ENCODE measurements around the gene CDK15.

Gene CDK15

DNA sequence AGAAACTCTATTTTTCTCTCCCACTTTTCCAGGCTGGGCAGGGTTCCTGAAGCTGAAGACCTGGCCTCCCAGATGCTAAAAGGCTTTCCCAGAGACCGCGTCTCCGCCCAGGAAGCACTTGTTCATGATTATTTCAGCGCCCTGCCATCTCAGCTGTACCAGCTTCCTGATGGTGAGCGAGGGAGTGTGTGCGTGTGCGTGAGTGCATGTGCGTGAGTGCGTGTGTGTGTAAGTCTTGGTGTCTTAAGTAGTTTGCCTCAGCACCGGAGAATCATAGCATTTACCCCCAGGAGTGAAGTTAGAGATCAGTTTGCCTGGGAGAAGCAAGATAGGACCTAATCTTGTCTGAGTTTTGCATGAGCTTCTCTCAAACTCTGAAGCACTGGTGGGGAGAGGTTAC, 73.7 kb downstream of the CDK15 start:
- DNase-seq: no peak

DNA sequence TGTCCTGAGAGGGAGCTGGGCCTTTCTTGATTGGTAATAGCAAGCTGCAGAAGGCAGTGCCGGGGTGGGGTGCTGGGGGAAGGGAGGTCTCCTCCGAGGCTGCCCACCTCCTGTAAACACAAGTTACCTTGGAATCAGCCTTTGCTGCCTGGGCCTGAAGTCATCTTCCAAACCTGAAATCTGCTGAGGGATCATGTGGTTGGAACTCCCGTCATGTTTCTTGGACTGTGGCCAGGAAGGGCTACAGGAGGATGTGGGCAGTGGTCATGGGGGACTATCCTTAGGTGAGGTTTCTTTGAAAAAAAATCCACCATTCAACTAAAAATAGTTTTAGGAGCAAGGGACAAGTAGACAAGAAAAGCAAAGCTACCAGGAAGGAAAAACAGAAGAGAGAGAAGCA, 74.2 kb downstream of the CDK15 start:
- no peak for DNase-seq

DNA sequence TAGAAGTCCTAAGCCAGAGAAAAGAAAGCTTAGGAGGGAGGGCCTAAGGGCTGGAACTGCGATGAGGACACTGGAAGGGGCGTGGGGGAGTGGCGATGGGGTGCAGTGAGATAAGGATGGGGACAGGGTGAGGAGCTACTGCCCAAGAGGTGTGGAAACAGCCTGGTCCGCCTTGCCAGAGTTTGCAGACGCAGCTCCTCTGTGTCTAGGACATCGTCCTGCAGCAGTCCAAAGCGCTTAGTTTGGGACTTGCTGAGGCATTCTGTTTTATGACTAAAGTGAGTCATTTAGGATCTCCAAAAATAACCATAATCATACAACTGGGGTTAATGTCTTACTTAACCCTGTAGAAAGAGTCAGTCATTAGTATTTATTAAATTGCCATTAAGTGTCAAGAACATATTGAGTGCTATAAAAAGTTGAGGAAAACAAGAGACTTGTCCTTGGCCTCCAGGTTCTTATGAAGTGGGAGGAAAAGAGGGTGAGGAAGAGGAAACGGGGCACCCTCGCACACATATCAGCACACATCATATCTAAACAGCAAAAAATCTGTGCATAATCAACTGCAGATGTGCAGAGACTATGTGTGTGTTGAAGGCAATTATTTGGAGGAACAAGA, 74.8 kb downstream of the CDK15 start:
- DNase-seq: no peak

DNA sequence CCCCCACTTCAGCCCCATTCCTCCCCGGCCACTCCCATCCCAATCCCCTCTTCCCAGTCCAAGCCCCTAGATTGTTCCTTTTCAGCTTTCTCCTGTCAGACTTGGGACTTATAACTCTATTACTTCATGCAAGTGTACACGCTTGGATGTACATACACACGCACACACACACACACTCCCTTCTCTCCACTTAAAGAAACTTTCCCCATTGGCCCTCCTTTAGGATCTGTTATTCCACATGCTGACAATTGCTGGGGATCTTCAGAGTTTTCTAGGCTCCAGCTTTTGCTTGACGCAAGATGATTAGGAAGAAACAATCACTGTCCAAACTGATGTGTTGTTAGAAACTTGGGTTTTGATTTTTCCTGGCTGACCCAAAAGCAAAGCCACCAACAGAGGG, 75.4 kb downstream of the CDK15 start:
- no peak for DNase-seq

DNA sequence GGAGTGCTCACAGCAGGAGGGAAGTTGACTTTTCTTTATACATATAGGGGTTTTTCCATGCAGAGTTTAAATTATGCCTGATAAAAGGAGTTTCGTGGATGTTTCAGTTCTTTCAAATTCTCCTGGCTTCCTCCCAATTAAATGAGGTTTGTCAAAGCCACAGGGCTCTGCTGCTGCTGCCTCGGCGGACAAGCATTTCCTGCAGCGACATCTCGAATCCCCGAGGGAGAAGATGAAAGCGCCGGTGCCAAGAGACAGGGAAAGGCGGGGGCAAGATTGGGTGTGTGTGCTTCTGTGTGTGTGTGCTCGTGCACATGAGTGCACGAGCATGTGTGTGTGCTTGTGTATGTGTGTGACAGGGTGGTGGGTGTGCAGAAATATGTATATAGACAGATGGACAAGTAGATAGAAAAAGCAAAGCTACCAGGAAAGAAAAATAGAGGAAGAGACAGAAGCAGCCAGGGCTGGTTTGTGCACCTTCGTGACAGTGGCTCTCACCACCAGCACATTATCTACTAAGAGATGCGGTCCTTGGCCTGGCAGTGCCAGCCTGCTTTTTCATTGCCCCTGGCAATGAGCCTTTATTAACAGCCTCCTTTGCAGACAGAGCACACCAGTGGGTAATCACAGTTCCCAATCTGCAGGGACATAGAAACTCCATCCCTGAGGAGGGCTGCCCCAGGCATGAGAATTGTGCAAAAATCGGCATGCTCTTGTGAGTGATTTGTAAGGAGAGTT, 76.2 kb downstream of the CDK15 start:
- DNase-seq: no peak

DNA sequence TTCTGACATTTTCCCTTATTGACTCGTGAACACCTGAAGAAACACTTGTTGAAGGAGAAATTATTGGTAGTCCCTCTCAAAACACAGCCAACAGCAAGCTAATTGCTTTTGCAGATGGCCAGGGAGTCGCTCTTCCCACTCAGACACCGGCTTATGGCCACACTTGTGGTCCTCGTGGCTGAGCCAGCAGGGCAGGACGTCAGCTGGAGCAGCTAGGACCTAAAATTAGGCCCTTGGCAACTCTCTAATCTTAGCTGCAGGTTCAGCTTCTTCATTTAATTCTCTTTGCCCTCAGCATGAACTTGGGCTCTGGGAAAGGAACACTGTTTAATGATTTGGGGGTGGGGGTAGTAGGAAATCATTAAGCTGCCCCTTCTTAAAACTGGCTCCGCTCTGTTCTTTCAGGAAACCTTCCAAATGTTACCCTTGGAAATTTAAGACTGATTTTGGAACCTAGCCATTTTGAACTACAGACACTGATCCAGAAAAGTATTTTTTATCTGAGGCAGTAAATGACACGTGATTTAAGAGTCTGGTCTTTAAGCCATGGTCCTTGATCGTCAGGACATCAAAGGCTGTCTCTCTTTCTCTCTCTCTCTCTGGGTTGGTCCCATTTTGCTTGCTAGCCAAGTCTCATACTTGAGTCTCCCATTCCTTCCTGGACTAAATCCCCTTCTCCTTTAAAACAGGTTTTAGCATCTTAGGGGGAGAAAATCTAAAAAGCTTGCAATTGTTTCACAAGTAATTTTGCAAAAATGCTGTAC, 77.5 kb downstream of the CDK15 start:
- DNase-seq: no peak

DNA sequence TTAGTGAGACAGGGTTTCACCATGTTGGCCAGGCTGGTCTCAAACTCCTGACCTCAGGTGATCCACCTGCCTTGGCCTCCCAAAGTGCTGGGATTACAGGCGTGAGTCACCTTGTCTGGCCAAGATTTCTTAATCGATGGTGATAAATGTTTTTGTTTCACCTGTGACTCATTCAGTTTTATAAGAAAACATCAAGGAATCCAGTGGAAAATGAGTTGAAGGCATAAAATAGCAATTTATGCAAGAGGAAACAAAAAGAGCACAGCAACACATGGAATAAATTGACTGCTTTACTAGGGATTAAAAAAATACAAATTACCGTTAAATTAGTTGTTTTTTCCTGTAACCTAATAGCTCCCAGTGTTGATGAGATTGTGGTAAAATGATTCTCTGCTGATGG, 80.2 kb downstream of the CDK15 start:
- DNase-seq: no peak

DNA sequence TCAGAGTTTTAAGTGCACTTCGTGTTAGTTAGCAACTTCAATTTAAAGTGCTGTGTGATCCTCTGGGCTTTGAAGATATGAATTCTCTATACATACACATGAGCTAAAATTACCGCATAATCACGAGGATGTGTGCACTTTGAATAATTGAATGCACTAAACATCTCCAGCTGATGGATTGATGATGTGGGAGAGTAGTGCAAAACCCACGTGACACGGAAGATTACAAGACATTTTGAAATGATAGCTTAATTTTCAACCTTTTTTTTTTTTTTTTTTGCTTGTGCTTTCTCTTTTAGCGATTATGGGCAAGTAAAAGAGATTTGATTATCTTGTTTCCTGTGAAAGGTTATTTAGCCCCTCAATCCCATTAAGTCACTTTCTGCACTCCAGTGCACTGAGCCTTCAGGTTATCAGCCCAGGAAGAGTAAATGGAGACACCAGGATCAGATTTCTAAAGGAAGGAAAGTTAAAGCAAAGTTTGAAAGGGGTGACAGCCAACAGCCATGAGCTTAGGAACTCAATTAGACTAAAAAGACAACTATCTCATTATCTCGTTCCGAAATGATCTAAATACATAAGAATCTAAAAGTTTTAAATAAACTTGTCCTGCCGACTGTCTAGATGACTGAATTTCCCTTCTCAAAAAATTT, 81.6 kb downstream of the CDK15 start:
- DNase-seq: no peak

DNA sequence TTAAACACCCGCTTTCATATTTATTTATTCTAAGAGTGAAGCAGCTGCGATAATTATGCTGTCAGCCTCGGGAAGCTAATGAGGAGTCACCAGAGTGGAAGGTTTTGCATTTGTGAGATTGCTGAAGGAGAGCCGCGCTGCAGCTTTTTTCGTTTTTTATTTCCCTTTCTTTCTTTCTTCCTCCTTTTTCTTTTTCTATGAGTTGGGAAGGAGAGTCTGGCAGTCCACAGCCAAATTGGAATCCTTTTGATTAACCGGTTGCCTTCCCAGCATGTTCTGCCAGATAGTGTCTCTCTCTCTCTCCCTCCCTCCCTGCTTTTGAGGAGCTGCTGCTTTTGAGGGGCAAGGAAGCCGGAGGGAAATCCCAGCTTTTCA, 82.1 kb downstream of the CDK15 start:
- DNase-seq: no peak

DNA sequence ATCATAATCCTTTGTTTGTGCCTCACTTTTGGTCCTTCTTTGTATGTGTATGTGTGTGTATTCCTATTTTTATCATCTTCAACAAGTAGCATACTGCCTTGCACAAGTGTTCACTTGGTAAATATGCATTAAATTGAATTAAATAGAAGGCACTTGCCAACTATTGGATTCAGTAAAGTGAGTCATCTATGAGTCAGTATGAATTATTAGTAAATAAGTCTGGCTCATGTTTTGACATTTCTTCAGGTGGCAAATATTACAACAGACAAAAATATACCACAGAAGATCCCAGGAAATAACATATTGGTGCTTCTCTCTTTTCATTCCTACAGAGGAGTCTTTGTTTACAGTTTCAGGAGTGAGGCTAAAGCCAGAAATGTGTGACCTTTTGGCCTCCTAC, 84.1 kb downstream of the CDK15 start:
- no peak for DNase-seq

DNA sequence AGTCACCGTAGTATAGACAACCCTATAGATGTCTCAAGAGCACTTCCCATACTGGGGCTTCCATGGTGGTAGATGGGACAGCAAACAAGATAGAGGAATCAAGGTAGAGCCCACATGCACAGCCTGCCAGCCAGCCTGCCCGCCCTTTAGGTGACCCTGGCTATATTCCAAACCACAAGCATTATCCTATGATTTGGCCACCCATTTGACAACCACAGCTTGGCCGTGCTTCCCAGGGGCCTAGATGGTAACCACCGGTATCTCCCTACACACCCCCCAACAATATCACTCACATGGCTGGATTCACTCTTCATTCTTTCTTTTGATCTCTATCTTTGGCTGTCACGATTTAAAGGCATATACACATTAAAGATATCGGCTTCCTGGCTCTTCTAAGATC, 85.3 kb downstream of the CDK15 start:
- DNase-seq: no peak

DNA sequence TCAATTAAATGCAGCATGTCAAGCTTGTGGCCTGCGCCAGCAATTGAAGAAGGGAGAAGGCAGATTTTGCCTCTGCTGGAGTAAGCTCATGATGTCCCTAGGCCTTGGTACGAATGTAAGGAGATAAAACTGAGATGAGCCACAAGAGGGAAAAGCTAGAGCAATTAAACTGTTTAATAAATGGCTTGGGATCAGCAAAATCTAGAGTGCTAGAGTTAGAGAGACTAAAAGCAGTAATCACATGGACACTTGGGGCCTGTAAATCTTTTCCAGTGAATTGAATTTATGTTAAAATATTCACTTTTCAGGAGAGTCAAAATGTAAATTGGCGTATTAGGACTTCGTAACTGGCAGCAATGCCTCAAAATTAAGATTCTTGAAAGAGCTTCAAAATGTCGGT, 86.2 kb downstream of the CDK15 start:
- DNase-seq: no peak

DNA sequence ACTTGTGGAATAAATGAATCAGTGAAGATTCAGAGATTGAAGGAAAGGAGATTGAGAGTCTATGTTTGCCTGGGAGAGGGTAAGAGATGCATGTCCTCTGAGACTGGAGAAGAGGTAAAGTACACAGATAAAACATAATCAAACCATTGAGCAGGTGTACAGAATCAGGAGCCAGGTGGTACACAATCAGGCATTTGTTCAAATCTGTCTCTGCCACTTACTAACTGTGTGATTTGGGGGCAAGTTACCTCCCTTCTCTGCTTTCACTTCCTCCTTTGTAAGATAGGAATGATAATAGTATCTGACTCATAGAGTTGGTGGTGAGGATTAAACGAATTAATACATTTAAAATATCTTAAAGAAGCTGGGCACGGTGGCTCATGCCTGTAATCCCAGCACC, 94.0 kb downstream of the CDK15 start:
- DNase-seq: no peak

DNA sequence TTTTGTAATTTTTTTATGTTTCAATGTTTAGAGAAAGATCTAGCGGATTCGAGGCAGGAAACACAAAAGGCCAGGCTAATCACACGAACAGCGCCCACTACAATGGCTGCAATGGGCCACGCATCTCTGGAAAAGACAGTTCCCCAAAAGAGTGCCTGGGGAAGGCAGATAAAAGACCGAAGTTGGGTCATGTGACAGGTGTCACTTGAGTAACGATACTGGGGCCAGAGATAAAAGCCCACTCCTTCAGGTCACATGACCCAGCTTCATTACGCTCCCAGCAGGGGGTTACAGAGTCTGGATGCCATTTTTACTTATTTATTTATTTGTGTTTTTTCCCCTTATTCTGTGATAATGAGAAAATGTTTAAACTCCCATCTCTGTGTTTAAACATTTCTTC, 95.4 kb downstream of the CDK15 start:
- no peak for DNase-seq

DNA sequence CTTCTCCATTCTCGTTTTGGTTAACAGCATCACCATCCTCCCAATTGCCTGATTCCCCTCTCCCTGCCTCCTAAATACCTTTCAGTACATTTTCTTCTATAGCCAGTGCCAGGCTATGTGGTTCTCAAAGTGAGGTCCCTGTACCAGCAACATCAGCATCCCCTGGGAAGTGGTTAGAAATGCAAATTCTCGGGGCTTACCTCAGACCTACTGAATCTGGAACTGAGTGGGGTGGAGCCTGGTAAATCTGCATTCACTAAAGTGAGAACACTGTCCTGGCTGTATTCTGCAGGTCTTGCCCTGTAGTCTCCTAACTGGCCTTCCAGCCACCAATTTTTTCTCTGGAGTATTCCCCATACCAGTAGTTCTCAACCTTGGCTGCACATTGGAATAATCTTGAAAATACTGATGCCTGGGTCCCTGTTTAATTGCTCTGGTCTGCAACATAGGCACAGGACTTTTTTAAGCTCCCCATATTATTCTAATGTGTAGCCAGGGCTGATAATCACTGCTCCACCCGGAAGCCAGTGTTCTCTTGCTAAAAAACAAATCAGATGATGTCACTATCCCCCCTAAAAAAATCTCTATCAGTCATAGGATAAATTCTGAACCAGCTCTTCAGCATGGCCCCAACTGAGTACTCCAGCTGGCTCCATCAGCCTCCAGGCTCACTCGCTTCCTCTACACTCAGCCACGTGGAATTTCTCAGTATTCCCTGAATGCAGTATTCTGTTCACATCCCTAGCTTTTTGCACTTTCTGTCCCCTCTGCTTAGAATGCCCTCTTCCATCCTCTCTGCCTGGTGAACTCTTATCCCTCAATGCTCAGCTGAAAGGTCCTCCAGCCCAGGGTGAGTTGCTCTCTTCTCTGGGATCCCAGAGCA, 98.4 kb downstream of the CDK15 start:
- no peak for DNase-seq

DNA sequence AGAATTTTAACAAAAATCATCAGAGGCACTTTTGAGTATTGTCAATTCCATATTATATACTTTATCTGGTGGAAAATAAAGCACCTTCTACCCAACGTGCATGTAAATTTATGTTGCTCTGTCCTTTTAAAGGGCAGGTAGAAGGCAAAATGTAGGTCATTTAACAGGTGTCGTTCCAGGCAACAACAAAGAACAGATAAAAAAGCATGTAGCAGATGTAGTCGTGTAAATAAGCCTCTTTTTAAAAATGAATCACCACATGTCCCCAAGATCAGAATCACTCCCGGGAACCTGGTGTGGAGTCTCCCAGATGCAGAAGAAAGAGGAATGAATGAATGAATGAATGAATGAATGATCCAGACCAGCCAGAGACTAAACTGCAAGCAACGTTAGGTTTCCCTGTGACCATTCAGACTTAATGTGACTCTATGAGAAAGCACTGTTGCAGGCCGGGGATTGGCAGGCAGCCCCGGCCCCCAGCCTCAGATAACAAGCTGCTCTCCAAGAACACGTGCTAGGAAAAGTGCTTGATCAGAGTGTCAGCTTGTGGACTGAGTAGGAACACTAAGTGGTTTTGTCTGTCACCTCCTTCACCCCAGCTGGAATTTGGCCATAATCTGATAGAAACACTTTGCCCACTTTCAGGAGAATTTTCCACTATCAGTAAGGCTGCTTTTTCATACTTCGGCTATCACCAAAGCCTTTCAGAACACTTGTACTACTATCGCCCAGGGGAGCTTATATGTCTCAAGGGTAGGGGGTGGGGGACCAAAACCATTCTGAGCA, 100.6 kb downstream of the CDK15 start:
- no peak for DNase-seq

DNA sequence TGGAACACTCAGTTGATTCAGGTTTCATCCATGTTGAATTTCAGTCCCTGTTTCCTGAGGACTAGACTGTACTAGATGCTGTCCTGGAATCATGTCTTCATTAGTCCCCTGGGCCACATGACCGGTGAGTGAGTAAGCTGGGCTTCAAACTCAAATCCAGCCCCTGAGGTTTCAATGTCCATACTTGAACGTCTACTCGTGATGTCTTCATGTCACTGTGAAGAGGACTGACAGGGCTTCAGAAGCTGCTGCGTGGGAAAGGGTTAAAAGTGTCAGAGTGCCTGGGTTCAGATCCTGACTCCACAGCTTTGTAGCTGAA, 101.2 kb downstream of the CDK15 start:
- DNase-seq: no peak

DNA sequence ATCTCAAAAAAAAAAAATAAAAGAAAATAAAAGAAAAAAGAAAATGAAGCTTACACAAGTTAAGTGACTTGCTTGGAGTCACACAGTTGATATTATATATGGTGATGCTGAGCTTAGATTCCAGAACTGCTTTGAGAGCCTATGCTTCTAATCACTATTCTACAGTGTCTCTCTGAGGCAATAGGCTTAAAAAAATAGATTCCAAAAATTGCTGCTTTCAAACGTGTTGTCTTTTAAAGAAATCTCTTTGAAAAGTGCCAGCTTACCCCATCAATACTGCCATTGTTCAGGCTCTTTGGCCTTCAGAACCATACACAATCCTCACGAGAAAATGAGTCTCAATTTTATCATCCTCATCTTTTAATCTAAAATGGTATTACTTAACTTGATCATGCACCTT, 102.6 kb downstream of the CDK15 start:
- no peak for DNase-seq

DNA sequence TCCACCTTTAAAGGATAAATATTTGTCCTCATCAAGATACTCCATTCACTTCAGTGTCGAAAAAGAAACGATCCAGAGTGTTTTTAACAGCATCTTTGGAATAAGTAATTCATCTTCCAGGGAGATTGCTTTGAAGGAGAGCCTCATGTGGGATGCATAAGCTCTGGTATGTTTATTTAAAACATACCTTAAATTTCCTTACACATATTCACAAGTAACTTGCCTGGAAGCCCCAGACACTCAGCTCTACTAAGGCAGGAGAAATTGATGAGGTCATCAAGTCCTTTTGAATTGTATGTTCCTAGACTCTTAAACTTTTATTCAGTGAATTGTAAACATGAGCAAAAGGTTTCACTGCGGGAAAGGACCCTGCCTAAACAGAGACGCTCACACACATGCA, 103.0 kb downstream of the CDK15 start:
- no peak for DNase-seq

DNA sequence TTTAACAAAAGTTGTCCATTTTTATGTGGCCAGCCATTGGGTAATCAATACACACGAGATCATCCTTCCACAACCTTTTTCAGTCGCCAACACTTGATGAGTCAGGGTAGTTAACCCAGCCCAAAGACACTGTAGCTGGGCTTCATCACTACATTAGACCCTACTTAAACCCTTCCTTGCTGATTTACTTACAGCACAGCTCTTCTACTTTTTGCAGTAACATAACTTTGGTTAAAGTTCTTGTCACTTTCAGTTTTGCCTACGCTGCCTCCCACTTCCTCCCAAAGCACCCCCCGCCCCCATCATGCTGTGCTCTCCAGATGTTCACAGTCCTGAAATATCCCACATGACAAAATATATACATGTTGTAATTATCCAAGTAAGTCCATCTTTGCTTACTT, 103.6 kb downstream of the CDK15 start:
- DNase-seq: no peak

DNA sequence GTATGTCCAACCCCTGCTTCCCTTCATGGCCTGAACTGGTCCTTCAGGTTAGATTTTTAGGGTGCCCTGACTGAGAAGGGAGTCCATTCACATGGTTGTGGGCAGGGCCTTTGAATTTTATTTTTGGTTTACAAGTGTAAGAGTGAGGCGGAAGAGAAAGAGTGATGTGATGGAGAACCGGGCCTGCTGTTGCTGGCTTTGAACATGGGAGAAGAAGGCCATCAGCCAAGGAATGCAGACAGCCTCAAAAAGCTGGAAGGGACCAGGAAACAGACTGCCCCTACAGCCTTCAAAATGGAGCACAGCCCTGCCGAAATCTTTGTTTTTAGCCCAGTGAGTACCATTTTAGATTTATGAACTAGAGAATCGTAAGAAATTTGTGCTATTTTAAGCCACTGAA, 105.0 kb downstream of the CDK15 start:
- DNase-seq: no peak

DNA sequence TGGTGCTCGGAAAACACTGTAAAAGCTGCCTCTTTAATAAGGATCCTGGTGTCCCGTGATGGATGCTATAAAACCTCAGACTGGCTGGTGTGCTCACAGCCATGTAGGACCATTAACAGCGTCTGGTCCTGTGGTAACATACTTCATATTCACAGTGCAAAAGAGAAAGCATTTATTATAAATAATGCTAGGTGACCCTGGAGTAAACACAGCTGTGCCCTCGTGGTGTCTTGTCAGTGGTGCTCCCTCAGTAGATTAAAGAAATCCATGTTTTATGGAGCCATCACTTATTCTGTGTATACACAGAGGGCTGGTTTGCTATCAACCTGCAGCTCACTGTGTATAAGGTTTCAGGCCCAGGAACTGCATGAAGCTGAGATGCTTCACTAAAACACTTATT, 106.9 kb downstream of the CDK15 start:
- no peak for DNase-seq

All from CD4-positive, alpha-beta T cell treated with Interferon alpha-2 for 1 hour (primary cell).